GM12874 (cell line): Measurements from ENCODE around the gene CACNA2D3.

Experiments
- TF ChIP-seq, protein P1 (sequence below): IDR thresholded peaks from 2 replicates; pipeline ENCODE4 v1.5.1; 2011; ENCODE audit warnings: low read depth, mild to moderate bottlenecking, control low read depth, low read length, moderate library complexity; ENCODE audit not compliant: insufficient read depth

The CACNA2D3 gene

DNA sequence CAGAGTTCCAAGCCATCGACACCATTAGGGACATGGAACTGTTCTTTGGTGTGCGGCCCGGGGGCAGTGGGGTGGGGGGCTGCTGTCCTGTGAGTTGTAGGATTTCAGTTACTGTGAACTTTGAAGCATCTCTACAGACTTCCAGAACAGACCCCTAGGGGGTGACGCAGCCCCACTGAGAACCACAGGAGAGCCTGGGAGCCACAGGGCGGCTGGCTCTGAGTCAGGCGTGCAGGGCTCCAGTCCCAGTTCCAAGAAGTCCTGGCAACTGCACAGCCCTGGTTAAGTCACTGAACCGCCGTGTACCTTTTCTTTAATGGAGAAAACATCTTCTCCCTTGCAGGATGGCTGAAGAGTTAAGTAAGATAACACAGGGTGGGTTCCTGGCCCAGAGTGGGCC is 829.1 kb downstream of the CACNA2D3 start:
- TF ChIP-seq, protein P1, sequence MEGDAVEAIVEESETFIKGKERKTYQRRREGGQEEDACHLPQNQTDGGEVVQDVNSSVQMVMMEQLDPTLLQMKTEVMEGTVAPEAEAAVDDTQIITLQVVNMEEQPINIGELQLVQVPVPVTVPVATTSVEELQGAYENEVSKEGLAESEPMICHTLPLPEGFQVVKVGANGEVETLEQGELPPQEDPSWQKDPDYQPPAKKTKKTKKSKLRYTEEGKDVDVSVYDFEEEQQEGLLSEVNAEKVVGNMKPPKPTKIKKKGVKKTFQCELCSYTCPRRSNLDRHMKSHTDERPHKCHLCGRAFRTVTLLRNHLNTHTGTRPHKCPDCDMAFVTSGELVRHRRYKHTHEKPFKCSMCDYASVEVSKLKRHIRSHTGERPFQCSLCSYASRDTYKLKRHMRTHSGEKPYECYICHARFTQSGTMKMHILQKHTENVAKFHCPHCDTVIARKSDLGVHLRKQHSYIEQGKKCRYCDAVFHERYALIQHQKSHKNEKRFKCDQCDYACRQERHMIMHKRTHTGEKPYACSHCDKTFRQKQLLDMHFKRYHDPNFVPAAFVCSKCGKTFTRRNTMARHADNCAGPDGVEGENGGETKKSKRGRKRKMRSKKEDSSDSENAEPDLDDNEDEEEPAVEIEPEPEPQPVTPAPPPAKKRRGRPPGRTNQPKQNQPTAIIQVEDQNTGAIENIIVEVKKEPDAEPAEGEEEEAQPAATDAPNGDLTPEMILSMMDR: peak; percentile 7; the same call in 1 of the 2 replicates

DNA sequence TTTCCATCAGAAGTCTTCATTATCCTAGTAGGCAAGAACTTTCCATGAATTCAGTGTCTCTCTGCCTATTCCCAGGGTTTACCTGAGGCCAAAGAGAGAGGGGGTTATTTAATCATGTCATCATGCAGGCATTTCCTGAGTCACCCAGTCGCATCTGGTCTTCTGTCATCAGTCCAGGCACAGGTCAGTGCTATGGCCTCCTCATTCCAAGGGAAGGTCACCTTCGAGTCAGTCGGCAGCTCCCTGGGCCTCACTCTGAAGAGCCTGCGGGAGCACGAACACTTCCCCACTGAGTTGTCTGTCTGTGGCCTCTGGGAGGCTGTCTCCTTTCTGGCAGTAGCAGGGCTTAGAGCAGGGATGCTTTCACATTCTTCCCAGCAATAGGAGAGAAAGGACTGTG is 831.7 kb downstream of the CACNA2D3 start:
- TF ChIP-seq, protein P1: no peak

DNA sequence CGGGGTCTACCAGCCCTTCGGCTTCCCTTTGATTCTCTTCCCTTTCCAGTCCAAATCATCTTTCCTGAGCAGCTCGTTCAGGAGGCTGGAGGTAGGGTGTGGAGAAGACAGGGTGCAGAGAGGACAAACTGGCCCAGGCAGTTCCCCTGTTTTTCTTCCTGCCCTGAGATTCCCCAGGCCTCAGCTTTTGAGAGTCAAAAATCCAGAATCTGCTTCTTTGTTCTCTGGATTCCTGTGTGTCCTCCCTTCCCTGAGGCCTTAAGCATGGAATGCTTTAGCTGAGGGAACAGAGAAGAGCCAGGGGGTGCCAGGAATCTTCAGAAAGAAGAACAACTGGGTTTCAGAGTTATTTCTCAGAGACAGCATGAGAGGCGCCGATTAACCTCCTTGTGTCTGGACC is 832.2 kb downstream of the CACNA2D3 start:
- TF ChIP-seq, protein P1: no peak

DNA sequence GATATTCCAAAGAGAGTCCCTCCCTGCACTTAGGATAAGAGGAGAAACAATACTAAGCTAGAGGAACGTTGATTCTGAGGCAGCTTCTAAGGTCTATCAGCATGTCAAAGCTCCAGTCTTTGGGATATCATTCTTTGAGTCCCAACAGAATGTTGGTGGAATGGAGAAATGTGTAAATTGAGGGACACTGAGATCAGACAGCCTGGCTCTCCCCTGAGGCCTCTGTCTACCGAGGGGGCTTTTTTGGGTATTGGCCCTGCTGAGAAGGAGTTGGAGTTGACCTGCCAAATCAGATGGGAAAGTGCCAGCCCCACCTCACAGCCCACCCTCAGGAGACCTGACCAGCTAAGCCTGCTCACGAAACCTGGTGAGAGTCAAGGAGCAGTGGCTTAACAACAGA is 833.1 kb downstream of the CACNA2D3 start:
- TF ChIP-seq, protein P1: no peak

DNA sequence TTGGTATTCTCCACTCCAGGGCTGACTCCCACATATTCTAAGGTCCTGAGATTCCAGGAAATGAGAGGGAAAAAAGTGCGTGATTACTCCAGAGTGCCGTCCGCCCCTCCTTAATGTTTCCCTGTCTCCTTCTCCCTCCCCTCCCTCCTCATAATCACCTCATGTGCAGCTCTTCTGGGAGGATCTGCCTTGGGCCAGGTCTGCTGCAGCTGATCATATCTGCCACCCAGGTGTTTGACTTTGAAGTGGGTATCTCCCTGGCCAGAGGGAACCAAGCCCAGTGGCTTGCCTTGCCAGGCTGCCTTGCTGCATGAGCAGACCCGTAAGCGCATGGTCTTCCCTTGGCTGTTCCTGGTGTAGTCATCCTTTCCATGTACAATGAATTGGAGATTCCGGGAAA is 833.6 kb downstream of the CACNA2D3 start:
- TF ChIP-seq, protein P1: no peak

DNA sequence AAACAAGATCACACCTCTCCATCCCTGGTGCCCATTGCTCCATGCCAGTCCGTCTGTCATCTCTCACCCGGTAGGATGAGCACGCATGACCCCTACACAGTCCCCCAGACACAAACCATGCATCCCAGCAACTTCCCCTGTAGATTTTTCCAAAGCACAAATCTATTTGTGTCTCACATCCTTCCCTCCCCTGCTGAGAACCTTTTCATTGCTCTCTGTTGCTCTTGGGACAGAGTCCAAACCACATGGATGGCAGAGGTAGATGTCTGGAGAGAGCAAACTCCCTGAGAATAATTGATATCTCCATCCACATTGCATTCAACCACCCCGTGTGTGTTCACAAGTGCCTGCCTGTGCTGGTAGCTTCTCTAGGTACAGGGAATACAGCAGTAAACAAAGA is 835.4 kb downstream of the CACNA2D3 start:
- TF ChIP-seq, protein P1: no peak

DNA sequence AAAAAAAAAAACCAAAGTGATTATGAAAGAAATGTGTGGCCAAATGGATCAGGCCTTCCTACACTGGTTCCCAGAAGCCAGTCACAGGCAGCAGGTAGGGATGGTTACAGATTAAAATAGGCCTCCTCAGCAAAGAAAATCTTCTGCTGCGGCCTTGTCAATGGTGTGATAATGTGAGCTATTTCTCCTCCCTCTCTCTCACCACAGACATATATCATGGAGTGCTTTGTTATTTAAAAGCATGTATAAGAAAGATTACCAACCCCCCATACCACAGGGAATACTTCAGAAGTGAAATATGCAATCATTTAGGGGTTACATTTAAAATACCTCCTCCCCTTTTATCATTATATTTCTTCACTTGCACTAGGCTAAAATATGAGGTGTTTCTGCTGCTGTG is 837.7 kb downstream of the CACNA2D3 start:
- TF ChIP-seq, protein P1: no peak

DNA sequence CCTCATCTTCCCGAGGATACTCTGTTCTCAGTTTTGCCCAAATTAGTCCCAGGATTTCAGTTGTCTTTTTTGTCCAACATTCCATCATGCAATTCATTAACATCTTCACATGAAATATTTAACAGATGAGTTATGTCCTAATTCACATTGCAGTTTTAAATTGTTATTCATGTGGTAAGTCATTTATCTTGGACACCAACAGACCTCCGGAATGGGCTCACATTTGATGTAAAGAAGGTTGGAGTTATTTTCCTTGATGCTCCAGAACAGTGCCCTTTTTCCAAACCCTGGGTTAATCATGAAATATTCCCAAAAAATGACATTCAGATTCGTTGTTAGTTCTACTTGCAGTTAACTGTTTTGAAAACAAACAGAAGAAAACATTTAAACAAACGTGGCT is 838.3 kb downstream of the CACNA2D3 start:
- TF ChIP-seq, protein P1: no peak
